Astrocyte (in vitro differentiated cells and primary cell): ENCODE data around the gene ERGIC3.

Experiments
- CTCF ChIP-seq: IDR thresholded peaks from 2 replicates; pipeline ENCODE4 v1.5.1; 2011; ENCODE audit warnings: low read depth, mild to moderate bottlenecking, inconsistent platforms, low read length, moderate library complexity; ENCODE audit not compliant: insufficient read depth
- EZH2 ChIP-seq: IDR thresholded peaks from 2 replicates; pipeline ENCODE4 v1.6.1; 2012; ENCODE audit warnings: mild to moderate bottlenecking, low read length, inconsistent platforms; ENCODE audit not compliant: insufficient read depth

GRCh38 chr20:35499271-35499670, 42.6 kb upstream of the ERGIC3 start:
- TF ChIP-seq CTCF (no peak), EZH2 (no peak)
